IMR-90 (cell line): ENCODE data around the gene GPR152.
"Not testable (repeated sequence)": the region's sequence is repeated elsewhere in the genome, so short reads cannot be mapped to it uniquely, and the experiment has no call there.

Experiments used
- CEBPB ChIP-seq: IDR thresholded peaks from 2 replicates; pipeline ENCODE4 v1.6.1; 2012; ENCODE audit warnings: low read depth, low read length, improper control_type of control experiment
- MXI1 ChIP-seq: IDR thresholded peaks from 2 replicates; pipeline ENCODE4 v1.6.1; 2012; ENCODE audit warnings: low read depth, mild to moderate bottlenecking, low read length, moderate library complexity, borderline replicate concordance
- POLR2A ChIP-seq: IDR thresholded peaks from 2 replicates; pipeline ENCODE4 v1.6.1; 2012; ENCODE audit warnings: mild to moderate bottlenecking, low read depth, low read length
- RFX5 ChIP-seq: IDR thresholded peaks from 2 replicates; pipeline ENCODE4 v1.8.0; 2012; ENCODE audit warnings: low read depth, mild to moderate bottlenecking, low read length, moderate library complexity
- SMC3 ChIP-seq: fragments of 150-350 bp; IDR thresholded peaks from 2 replicates; pipeline ENCODE4 v1.6.1; 2016; ENCODE audit warnings: low read depth, mild to moderate bottlenecking, antibody characterized with exemption, low read length, moderate library complexity
- TF ChIP-seq, protein P1 (sequence below): conservative IDR thresholded peaks from 2 replicates; pipeline ENCODE4 v1.5.1; 2012; ENCODE audit warnings: mild to moderate bottlenecking, low read depth, low read length, improper control_type of control experiment

DNA sequence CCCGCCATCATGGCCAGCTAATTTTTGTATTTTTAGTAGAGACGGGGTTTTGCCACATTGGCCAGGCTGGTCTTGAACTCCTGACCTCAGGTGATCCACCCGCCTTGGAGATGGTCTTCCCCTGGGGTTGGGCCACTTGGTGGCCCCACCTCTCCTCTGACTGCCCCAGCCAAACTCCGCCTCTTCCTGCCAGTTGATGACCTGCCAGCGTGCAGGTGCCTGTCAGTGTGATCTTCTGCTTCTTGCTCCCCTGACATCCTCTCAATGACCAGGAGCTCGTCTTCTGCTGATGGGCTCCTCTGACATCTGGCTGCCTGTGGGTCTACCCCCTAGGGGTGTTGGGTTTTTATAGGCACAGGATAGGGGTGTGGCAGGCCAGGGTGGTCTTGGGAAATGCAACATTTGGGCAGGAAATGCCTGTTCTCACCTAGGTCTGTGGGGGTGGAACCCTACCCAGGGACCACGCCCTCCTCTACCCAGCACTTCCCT lies 33.4 kb upstream of the GPR152 start:
- TF ChIP-seq, protein P1, sequence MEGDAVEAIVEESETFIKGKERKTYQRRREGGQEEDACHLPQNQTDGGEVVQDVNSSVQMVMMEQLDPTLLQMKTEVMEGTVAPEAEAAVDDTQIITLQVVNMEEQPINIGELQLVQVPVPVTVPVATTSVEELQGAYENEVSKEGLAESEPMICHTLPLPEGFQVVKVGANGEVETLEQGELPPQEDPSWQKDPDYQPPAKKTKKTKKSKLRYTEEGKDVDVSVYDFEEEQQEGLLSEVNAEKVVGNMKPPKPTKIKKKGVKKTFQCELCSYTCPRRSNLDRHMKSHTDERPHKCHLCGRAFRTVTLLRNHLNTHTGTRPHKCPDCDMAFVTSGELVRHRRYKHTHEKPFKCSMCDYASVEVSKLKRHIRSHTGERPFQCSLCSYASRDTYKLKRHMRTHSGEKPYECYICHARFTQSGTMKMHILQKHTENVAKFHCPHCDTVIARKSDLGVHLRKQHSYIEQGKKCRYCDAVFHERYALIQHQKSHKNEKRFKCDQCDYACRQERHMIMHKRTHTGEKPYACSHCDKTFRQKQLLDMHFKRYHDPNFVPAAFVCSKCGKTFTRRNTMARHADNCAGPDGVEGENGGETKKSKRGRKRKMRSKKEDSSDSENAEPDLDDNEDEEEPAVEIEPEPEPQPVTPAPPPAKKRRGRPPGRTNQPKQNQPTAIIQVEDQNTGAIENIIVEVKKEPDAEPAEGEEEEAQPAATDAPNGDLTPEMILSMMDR, result not testable (repeated sequence)
- TF ChIP-seq SMC3, CEBPB, POLR2A, RFX5, MXI1: not testable (repeated sequence)
